HCT116 (cell line): Measurements from ENCODE around the gene TCEANC2. TPM values are rescaled to one million over a fixed set of nuclear protein-coding genes. Genes with fewer than 3 reads are reported as not detected.

Source experiments
- ATAC-seq: fragments of 200-7000 bp; cut with Tn5 transposase; 2 replicates; pipeline ENCODE4 v1.9.1; 2020; ENCODE audit warnings: mild to moderate bottlenecking, moderate library complexity
- BruUV-seq: library from RNA; stranded (reverse); fragments of 400-500 nt; replicated peaks from 2 replicates; lab custom pipeline; 2021; lab: Mats Ljungman, UMichigan
- CTCF ChIA-PET: fragments of 300-600 bp; sonication (Branson Sonifier 250); formaldehyde crosslinking; loops from one replicate; lab custom pipeline; 2021; ENCODE audit warnings: antibody characterized with exemption; lab: Charles Lee
- POLR2A ChIA-PET: fragments of 300-600, 350-600 bp; sonication (Branson Sonifier 250); formaldehyde crosslinking; loops from one replicate; lab custom pipeline; 2021; ENCODE audit warnings: antibody characterized with exemption; lab: Charles Lee
- RAD21 ChIA-PET, 2 experiments: fragments of 300-600 bp; sonication (Branson Sonifier 250); formaldehyde crosslinking; loops; one replicate each; lab custom pipeline; 2023; ENCODE audit warnings: low total read pairs in 2 of 2; ENCODE audit not compliant: uncharacterized antibody in 2 of 2, unreplicated experiment in 2 of 2, low non-redundant PET in 1 of 2; lab: Charles Lee
- DNase-seq: peaks from one replicate; pipeline ENCODE4 v3.0.0-alpha.2; 2010; ENCODE audit warnings: low read depth, low spot score
- H2AFZ ChIP-seq: fragments of 200-600 bp; shearing (Covaris generic), sonication (generic); 2 replicates; pipeline ENCODE4 v1.6.1; 2017; ENCODE audit warnings: low read depth, mixed run types, mixed read lengths, antibody characterized with exemption, low read length; ENCODE audit not compliant: poor library complexity, severe bottlenecking
- H3K27ac ChIP-seq: 2 replicates; pipeline ENCODE4 v1.5.1; 2012; ENCODE audit warnings: low read depth, low read length
- H3K27me3 ChIP-seq: fragments of 200-600 bp; sonication (generic); 2 replicates; pipeline ENCODE4 v1.6.1; 2016; ENCODE audit warnings: mixed run types, low read length, mixed read lengths; ENCODE audit not compliant: insufficient read depth
- H3K36me3 ChIP-seq, 2 experiments: fragments of 200-500 bp in 1 of 2; fragments of 200-600 bp in 1 of 2; sonication (Bioruptor generic) in 1 of 2; sonication (generic) in 1 of 2; 2 replicates each; pipeline versions ENCODE4 v1.5.1 to v1.6.1; 2014 to 2016; ENCODE audit warnings: low read length in 2 of 2, inconsistent platforms in 1 of 2, mixed read lengths in 1 of 2, mixed run types in 1 of 2; ENCODE audit not compliant: insufficient read depth in 2 of 2, control insufficient read depth in 1 of 2
- H3K4me1 ChIP-seq, 2 experiments: fragments of 200-600 bp in 1 of 2; sonication (generic) in 1 of 2; 2 replicates each; pipeline versions ENCODE4 v1.5.1 to v1.6.1; 2012 to 2017; ENCODE audit warnings: low read length in 2 of 2, inconsistent platforms in 1 of 2, mild to moderate bottlenecking in 1 of 2, mixed read lengths in 1 of 2, mixed run types in 1 of 2, moderate library complexity in 1 of 2; ENCODE audit not compliant: insufficient read depth in 2 of 2, control insufficient read depth in 1 of 2
- H3K4me2 ChIP-seq: fragments of 200-600 bp; sonication (generic); 2 replicates; pipeline ENCODE4 v1.6.1; 2017; ENCODE audit warnings: mixed run types, low read length, mixed read lengths
- H3K4me3 ChIP-seq, 2 experiments: fragments of 200-600 bp in 1 of 2; sonication (generic) in 1 of 2; replicated peaks in 1 of 2; 2 replicates each; pipeline ENCODE4 v1.5.1; 2011 to 2016; ENCODE audit warnings: low read length in 2 of 2, control low read depth in 1 of 2, low read depth in 1 of 2, mild to moderate bottlenecking in 1 of 2, mixed read lengths in 1 of 2, mixed run types in 1 of 2
- H3K79me2 ChIP-seq: fragments of 200-600 bp; sonication (generic); 2 replicates; pipeline ENCODE4 v1.6.1; 2017; ENCODE audit warnings: mild to moderate bottlenecking, mixed run types, low read length, moderate library complexity, mixed read lengths; ENCODE audit not compliant: insufficient read depth
- H3K9ac ChIP-seq: fragments of 200-600 bp; sonication (generic); 2 replicates; pipeline ENCODE4 v1.6.1; 2016; ENCODE audit warnings: low read length, mixed read lengths
- H3K9me2 ChIP-seq: fragments of 200-600 bp; sonication (generic), shearing (Covaris generic); 2 replicates; pipeline ENCODE4 v1.6.1; 2017; ENCODE audit warnings: mixed run types, mild to moderate bottlenecking, moderate library complexity; ENCODE audit not compliant: insufficient read depth
- H3K9me3 ChIP-seq, 2 experiments: fragments of 200-500 bp in 1 of 2; fragments of 200-600 bp in 1 of 2; sonication (Bioruptor generic) in 1 of 2; sonication (generic) in 1 of 2; 2 replicates each; pipeline ENCODE4 v1.6.1; 2014 to 2017; ENCODE audit warnings: low read length in 2 of 2, mixed read lengths in 2 of 2, inconsistent platforms in 1 of 2, low read depth in 1 of 2, mild to moderate bottlenecking in 1 of 2, mixed run types in 1 of 2, moderate library complexity in 1 of 2; ENCODE audit not compliant: control insufficient read depth in 1 of 2, insufficient read depth in 1 of 2
- H4K20me1 ChIP-seq: fragments of 200-600 bp; sonication (generic), shearing (Covaris generic); 2 replicates; pipeline ENCODE4 v1.6.1; 2017; ENCODE audit warnings: mixed run types, mild to moderate bottlenecking, moderate library complexity; ENCODE audit not compliant: insufficient read depth
- ELF1 ChIP-seq: IDR thresholded peaks from 2 replicates; pipeline ENCODE4 v1.6.1; 2012; ENCODE audit warnings: low read depth, borderline replicate concordance
- RAD21 ChIP-seq: IDR thresholded peaks from 2 replicates; pipeline ENCODE4 v1.6.1; 2012; ENCODE audit warnings: low read depth, mild to moderate bottlenecking
- YY1 ChIP-seq: IDR thresholded peaks from 2 replicates; pipeline ENCODE4 v1.6.1; 2011; ENCODE audit warnings: low read length, low read depth, moderate library complexity, mild to moderate bottlenecking; ENCODE audit not compliant: insufficient replicate concordance; ENCODE audit errors: extremely low read depth
- intact Hi-C: fragments of 100-400 bp; cut with micrococcal nuclease; formaldehyde crosslinking; loops from 2 replicates; pipeline ENCODE4 v1.10.0; 2022
- total RNA-seq: library from RNA; stranded (reverse); gene quantifications from one replicate; pipeline ENCODE4 v1.2.1, GENCODE V29; 2021; ENCODE audit not compliant: unreplicated experiment
- TF ChIP-seq, protein P1 (sequence below): IDR thresholded peaks from 2 replicates; pipeline ENCODE4 v1.6.1; 2012

The TCEANC2 gene
- total RNA-seq, 1 experiment from 2014 or later, result 5.4 TPM

DNA sequence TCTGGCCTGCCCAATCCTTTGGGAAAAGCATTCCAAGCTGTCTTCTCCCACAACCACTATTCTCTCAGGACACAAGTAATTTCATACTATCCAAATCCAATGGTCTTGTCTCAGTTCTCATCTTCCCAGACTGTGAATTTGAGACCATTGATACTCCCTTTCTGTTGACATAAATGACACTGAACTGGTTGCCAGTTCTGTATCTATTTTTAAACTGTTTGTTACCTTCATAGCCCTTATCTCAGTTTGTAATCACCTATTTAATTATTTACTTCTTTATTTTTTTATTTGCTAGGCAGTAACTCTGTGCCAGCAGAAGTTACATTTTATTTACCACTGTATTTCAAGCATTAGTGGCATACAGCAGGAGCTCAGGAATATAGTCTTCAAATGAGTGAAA, 24.0 kb downstream of the TCEANC2 start (continued):
- TF ChIP-seq, protein P1, sequence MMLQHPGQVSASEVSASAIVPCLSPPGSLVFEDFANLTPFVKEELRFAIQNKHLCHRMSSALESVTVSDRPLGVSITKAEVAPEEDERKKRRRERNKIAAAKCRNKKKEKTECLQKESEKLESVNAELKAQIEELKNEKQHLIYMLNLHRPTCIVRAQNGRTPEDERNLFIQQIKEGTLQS, result no peak
- no peak for TF ChIP-seq ELF1
- no peak for TF ChIP-seq YY1

DNA sequence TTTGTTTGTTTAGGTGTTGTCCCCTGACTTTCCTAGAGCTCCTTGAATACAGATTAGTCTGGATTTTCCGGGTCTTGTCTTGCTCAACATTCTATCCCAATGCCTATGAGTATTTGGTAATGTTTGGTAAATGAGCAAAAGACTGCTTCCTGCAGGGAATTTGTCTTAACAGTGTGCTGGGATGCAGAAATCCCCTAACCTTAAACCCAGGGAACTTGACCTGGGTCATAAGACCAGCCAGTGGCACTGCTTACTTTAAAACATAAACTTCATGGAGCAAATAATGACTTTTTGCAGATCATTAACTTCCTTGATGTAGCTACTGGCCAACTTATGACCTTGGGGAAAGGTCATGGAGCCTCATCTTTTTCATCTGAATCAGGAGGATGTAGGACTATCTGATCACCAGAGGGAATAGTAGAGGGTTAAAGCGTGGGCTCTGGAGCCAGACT, 27.2 kb downstream of the TCEANC2 start:
- ChIA-PET POLR2A (no interaction called here), RAD21 (no interaction called here), CTCF (interaction anchor here (1.1 to 2.2 kb wide), 4 partner anchors 8 to 220 kb away, joined by 3 to 15 read pairs (median 6); no protein-coding TSS in a partner anchor)
- ATAC-seq (no peak), DNase-seq (no peak)
- Histone ChIP-seq H3K4me1 (peaks cover 0 to 7% of the 10 kb centered on the region in 2 experiments; a peak in 2 of 4 replicates), H3K79me2 (no peaks in the 10 kb centered on the region), H3K9me2 (no peaks in the 10 kb centered on the region), H3K4me3 (no peak overlapping the region), H3K27ac (no peak overlapping the region), H3K9me3 (no peaks in the 10 kb centered on the region), H3K36me3 (no peaks in the 10 kb centered on the region), H2AFZ (no peak overlapping the region), H3K4me2 (no peak overlapping the region), H4K20me1 (no peaks in the 10 kb centered on the region), H3K9ac (no peak overlapping the region), H3K27me3 (no peaks in the 10 kb centered on the region)
- BruUV-seq, result no TSS peak
- no peak for TF ChIP-seq RAD21
- intact Hi-C loops, result loop anchor here (2.0 kb wide), 1 partner anchor 202 kb away; no protein-coding TSS in a partner anchor
